HepG2 (cell line): ENCODE data around the gene AMER3. TPM values are rescaled to one million over a fixed set of nuclear protein-coding genes. Genes with fewer than 3 reads are reported as not detected.

Experiments
- ATAC-seq: fragments of 200-7000 bp; cut with Tn5 transposase; 3 replicates; pipeline ENCODE4 v1.9.1; 2020; ENCODE audit warnings: mild to moderate bottlenecking, moderate library complexity
- BruUV-seq: library from RNA; stranded (reverse); fragments of 400-500 nt; replicated peaks from 2 replicates; lab custom pipeline; 2021; lab: Mats Ljungman, UMichigan
- CTCF ChIA-PET: fragments of 300-600 bp; formaldehyde crosslinking; extraction: SDS; loops from one replicate; lab custom pipeline; 2021; ENCODE audit warnings: low total read pairs, inconsistent platforms, low intra/inter-chr PET ratio; lab: Yijun Ruan, JAX
- POLR2A ChIA-PET: fragments of 350-600 bp; sonication (Branson Sonifier 250); formaldehyde crosslinking; loops from one replicate; lab custom pipeline; 2020; ENCODE audit warnings: antibody characterized with exemption, inconsistent platforms; lab: Yijun Ruan, JAX
- DNase-seq: peaks from one replicate; pipeline ENCODE4 v3.0.0-alpha.2; 2015; ENCODE audit warnings: low spot score
- FAIRE-seq: peaks from 3 replicates; lab custom pipeline; 2011; peaks lifted over from hg19 to GRCh38; lab: Jason Lieb, UNC
- H2AFZ ChIP-seq: one replicate; pipeline ENCODE4 v1.6.1; 2011; ENCODE audit warnings: low read length, inconsistent platforms
- H3K27ac ChIP-seq: fragments of 300-600 bp; 3 replicates; pipeline ENCODE4 v1.8.0; 2011; ENCODE audit warnings: mixed run types, mild to moderate bottlenecking, mixed read lengths, low read length, inconsistent platforms; ENCODE audit not compliant: insufficient read depth; ENCODE audit errors: extremely low read length
- H3K27me3 ChIP-seq, 2 experiments: fragments of 200-600 bp in 1 of 2; 2 replicates in 1 of 2; 3 replicates in 1 of 2; pipeline versions ENCODE4 v1.6.0 to v1.8.0; 2011; ENCODE audit warnings: low read length in 2 of 2, mild to moderate bottlenecking in 2 of 2, moderate library complexity in 2 of 2, inconsistent platforms in 1 of 2; ENCODE audit not compliant: insufficient read depth in 2 of 2, control insufficient read depth in 1 of 2
- H3K36me3 ChIP-seq, 2 experiments: fragments of 200-600 bp in 1 of 2; replicated peaks in 1 of 2; 2 replicates in 1 of 2; 3 replicates in 1 of 2; pipeline versions ENCODE4 v1.5.1 to v1.8.0; 2011; ENCODE audit warnings: low read length in 2 of 2, inconsistent platforms in 1 of 2; ENCODE audit not compliant: insufficient read depth in 2 of 2, control insufficient read depth in 1 of 2
- H3K4me1 ChIP-seq: 2 replicates; pipeline ENCODE4 v1.5.1; 2012; ENCODE audit warnings: low read length, inconsistent platforms; ENCODE audit not compliant: insufficient read depth
- H3K4me2 ChIP-seq: 2 replicates; pipeline ENCODE4 v1.6.0; 2011; ENCODE audit warnings: low read depth, low read length, inconsistent platforms
- H3K4me3 ChIP-seq, 3 experiments: fragments of 200-600 bp in 1 of 3; sonication (generic), shearing (Covaris generic) in 1 of 3; replicated peaks in 1 of 3; 2 replicates each; pipeline ENCODE4 v1.5.1; 2011 to 2016; ENCODE audit warnings: low read length in 3 of 3, inconsistent platforms in 2 of 3, low read depth in 2 of 3, mild to moderate bottlenecking in 2 of 3, control low read depth in 1 of 3, mixed read lengths in 1 of 3; ENCODE audit not compliant: insufficient read depth in 1 of 3
- H3K79me2 ChIP-seq: one replicate; pipeline ENCODE4 v1.6.1; 2011; ENCODE audit warnings: low read length, inconsistent platforms; ENCODE audit not compliant: insufficient read depth
- H3K9ac ChIP-seq: 2 replicates; pipeline ENCODE4 v1.6.0; 2011; ENCODE audit warnings: mild to moderate bottlenecking, low read depth, low read length, inconsistent platforms; ENCODE audit not compliant: insufficient read depth
- H3K9me3 ChIP-seq: 2 replicates; pipeline ENCODE4 v1.5.1; 2012; ENCODE audit warnings: mild to moderate bottlenecking, low read length
- H4K20me1 ChIP-seq: 2 replicates; pipeline ENCODE4 v1.6.0; 2011; ENCODE audit warnings: inconsistent platforms, mild to moderate bottlenecking, low read length, moderate library complexity; ENCODE audit not compliant: insufficient read depth
- CHD4 ChIP-seq: fragments of 200-600 bp; sonication (generic); IDR thresholded peaks from 2 replicates; pipeline ENCODE4 v1.7.0; 2017; ENCODE audit warnings: mild to moderate bottlenecking, low read length, borderline replicate concordance
- E2F5 ChIP-seq: sonication (generic); formaldehyde crosslinking; conservative IDR thresholded peaks from 2 replicates; pipeline ENCODE4 v1.4.0; 2020; ENCODE audit warnings: missing genetic modification reagents
- GZF1 ChIP-seq: sonication (generic); formaldehyde crosslinking; IDR thresholded peaks from 2 replicates; pipeline ENCODE4 v1.5.1; 2020; ENCODE audit warnings: mild to moderate bottlenecking, missing genetic modification reagents
- ISL2 ChIP-seq: sonication (generic); formaldehyde crosslinking; IDR thresholded peaks from 2 replicates; pipeline ENCODE4 v1.5.0; 2020; ENCODE audit warnings: missing genetic modification reagents
- MBD4 ChIP-seq: IDR thresholded peaks from 2 replicates; pipeline ENCODE4 v1.6.1; 2012; ENCODE audit warnings: low read length, inconsistent platforms, borderline replicate concordance
- NFE2 ChIP-seq: sonication (generic); formaldehyde crosslinking; IDR thresholded peaks from 2 replicates; pipeline ENCODE4 v1.4.0; 2020; ENCODE audit warnings: missing genetic modification reagents
- NFKBIZ ChIP-seq: IDR thresholded peaks from 2 replicates; pipeline ENCODE4 v1.6.1; 2018; ENCODE audit warnings: missing genetic modification reagents, missing compliant biosample characterization
- SAFB2 ChIP-seq: sonication (generic); formaldehyde crosslinking; IDR thresholded peaks from 2 replicates; pipeline ENCODE4 v1.5.1; 2020; ENCODE audit warnings: missing genetic modification reagents, low read depth, mild to moderate bottlenecking, borderline replicate concordance
- SIX1 ChIP-seq: sonication (generic); formaldehyde crosslinking; IDR thresholded peaks from 2 replicates; pipeline ENCODE4 v1.4.0; 2020; ENCODE audit warnings: missing genetic modification reagents, borderline replicate concordance
- SP4 ChIP-seq: sonication (generic); formaldehyde crosslinking; IDR thresholded peaks from 2 replicates; pipeline ENCODE4 v1.8.1; 2023; ENCODE audit warnings: mild to moderate bottlenecking, missing genetic modification reagents
- SRF ChIP-seq: IDR thresholded peaks from 2 replicates; pipeline ENCODE4 v1.6.1; 2011; ENCODE audit warnings: mild to moderate bottlenecking, low read depth, low read length, moderate library complexity
- TBP ChIP-seq: sonication (generic); formaldehyde crosslinking; IDR thresholded peaks from 2 replicates; pipeline ENCODE4 v1.5.0; 2020; ENCODE audit warnings: missing genetic modification reagents
- ZFP62 ChIP-seq: sonication (generic); formaldehyde crosslinking; IDR thresholded peaks from 2 replicates; pipeline ENCODE4 v1.4.0; 2020; ENCODE audit warnings: missing genetic modification reagents
- ZNF512 ChIP-seq: sonication (generic); formaldehyde crosslinking; IDR thresholded peaks from 2 replicates; pipeline ENCODE4 v1.4.0; 2020; ENCODE audit warnings: mild to moderate bottlenecking, missing genetic modification reagents
- ZNF543 ChIP-seq: sonication (generic); formaldehyde crosslinking; IDR thresholded peaks from 2 replicates; pipeline ENCODE4 v1.4.0; 2020; ENCODE audit warnings: mild to moderate bottlenecking, missing genetic modification reagents
- ZNF577 ChIP-seq: sonication (generic); formaldehyde crosslinking; IDR thresholded peaks from 2 replicates; pipeline ENCODE4 v1.4.0; 2020; ENCODE audit warnings: mild to moderate bottlenecking, low read depth, missing genetic modification reagents, borderline replicate concordance
- ZSCAN31 ChIP-seq: sonication (generic); formaldehyde crosslinking; IDR thresholded peaks from 2 replicates; pipeline ENCODE4 v1.5.0; 2020; ENCODE audit warnings: low read depth, mild to moderate bottlenecking, missing genetic modification reagents
- WGBS: methylation state at CpG from one replicate; pipeline ENCODE4 v1.1.6; 2017; ENCODE audit warnings: low lambda C conversion rate; 5-methylcytosine and 5-hydroxymethylcytosine counted together
- in situ Hi-C: cut with HindIII; loops from 2 replicates; pipeline ENCODE4 v1.10.0; 2017; ENCODE audit warnings: low pct_unique_long_range_greater_than_20kb; ENCODE audit not compliant: extremely low pct_ligation_motif_present
- intact Hi-C: fragments of 100-400 bp; cut with micrococcal nuclease; formaldehyde crosslinking; loops from one replicate; pipeline ENCODE4 v1.10.0; 2022; ENCODE audit not compliant: unreplicated experiment
- polyA plus RNA-seq, 8 experiments: library from polyadenylated mRNA; depleted of rRNA in 3 of 8; stranded (reverse) in 7 of 8; unstranded in 1 of 8; fragments of >200 nt; fragmentation: Illumina TruSeq in 4 of 8; extraction: Trizol in 4 of 8; gene quantifications; 2 replicates each; pipeline versions ENCODE4 v1.2.1 to v1.2.3, GENCODE V29; 2011 to 2016; ENCODE audit warnings: low read depth in 4 of 8, missing spikeins in 1 of 8, mixed read lengths in 1 of 8; ENCODE audit not compliant: insufficient read depth in 1 of 8
- total RNA-seq, 5 experiments: library from RNA; depleted of rRNA; stranded (reverse); fragments of >200 nt; fragmentation: Illumina TruSeq; extraction: Trizol; gene quantifications; 2 replicates each; pipeline ENCODE4 v1.2.3, GENCODE V29; 2016; ENCODE audit warnings: low read depth in 1 of 5
- TF ChIP-seq, protein P1 (sequence below): sonication (generic); formaldehyde crosslinking; IDR thresholded peaks from 2 replicates; pipeline ENCODE4 v1.5.1; 2020; ENCODE audit warnings: mild to moderate bottlenecking, moderate library complexity, missing genetic modification reagents

Gene AMER3
- total and polyA plus RNA-seq, 2 of the 13 experiments (the other 11 are each of a cell fraction or from before 2014, with no cell fraction given): not detected

DNA sequence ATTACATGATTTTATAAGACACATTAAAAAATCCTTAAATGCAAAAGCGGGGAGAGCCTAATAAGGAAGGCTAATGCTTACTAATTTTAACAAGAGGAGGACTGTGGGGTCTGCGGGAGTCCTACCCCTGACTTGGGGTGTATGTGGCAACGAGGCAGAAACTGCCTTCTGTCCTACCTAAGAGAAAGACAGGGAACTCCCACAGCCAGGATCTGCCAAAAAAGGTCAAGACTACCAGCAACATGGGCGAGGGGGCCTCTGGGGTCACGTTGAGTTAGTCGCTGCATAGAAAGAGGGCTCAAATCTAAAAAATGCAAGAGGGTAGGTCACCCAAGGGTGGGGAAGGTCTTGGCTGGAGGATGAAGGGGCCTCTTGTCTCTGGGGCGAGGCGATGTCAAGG, 529 bp upstream of the AMER3 start:
- in situ Hi-C loops: no loop called here
- TF ChIP-seq, protein P1, sequence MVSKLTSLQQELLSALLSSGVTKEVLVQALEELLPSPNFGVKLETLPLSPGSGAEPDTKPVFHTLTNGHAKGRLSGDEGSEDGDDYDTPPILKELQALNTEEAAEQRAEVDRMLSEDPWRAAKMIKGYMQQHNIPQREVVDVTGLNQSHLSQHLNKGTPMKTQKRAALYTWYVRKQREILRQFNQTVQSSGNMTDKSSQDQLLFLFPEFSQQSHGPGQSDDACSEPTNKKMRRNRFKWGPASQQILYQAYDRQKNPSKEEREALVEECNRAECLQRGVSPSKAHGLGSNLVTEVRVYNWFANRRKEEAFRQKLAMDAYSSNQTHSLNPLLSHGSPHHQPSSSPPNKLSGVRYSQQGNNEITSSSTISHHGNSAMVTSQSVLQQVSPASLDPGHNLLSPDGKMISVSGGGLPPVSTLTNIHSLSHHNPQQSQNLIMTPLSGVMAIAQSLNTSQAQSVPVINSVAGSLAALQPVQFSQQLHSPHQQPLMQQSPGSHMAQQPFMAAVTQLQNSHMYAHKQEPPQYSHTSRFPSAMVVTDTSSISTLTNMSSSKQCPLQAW (CRISPR knock-in tag): no peak
- TF ChIP-seq CHD4 (no peak), ZNF543 (CRISPR knock-in tag) (no peak), SIX1 (CRISPR knock-in tag) (no peak), ZNF512 (CRISPR knock-in tag) (no peak), NFKBIZ (CRISPR knock-in tag) (no peak), SRF (no peak), ZSCAN31 (CRISPR knock-in tag) (no peak), ISL2 (no peak), MBD4 (no peak), SP4 (CRISPR knock-in tag) (no peak), TBP (CRISPR knock-in tag) (no peak), ZFP62 (no peak), NFE2 (CRISPR knock-in tag) (no peak), GZF1 (CRISPR knock-in tag) (no peak), SAFB2 (CRISPR knock-in tag) (no peak), ZNF577 (CRISPR knock-in tag) (no peak), E2F5 (no peak)
- TF ChIP-seq, all 625 proteins: peak for 0
- Histone ChIP-seq H3K4me1 (no peaks in the 10 kb centered on the region), H3K36me3 (no peaks in the 10 kb centered on the region), H2AFZ (no peak overlapping the region), H3K27me3 (peaks cover 3 to 28% of the 10 kb centered on the region in 2 experiments; a peak in 3 of 5 replicates), H3K79me2 (no peaks in the 10 kb centered on the region), H3K9me3 (no peaks in the 10 kb centered on the region), H3K4me2 (no peak overlapping the region), H4K20me1 (no peaks in the 10 kb centered on the region; the same call in 1 of the 2 replicates), H3K9ac (no peak overlapping the region), H3K27ac (no peak overlapping the region), H3K4me3 (no peak overlapping the region)
- WGBS: 15% methylated on average over 8 of the region's 8 CpGs
- intact Hi-C loops: no loop called here
- BruUV-seq: no TSS peak
- FAIRE-seq: no peak
- ChIA-PET CTCF (no interaction called here), POLR2A (no interaction called here)
- no peak for DNase-seq
- no peak for ATAC-seq
